Frontal cortex (tissue), 4 donors: Measurements from ENCODE around the gene CEBPA. TPM values are rescaled to one million over a fixed set of nuclear protein-coding genes. Genes with fewer than 3 reads are reported as not detected.

ENCODE experiments used
- DNase-seq, 2 donors: peaks; one replicate each; pipeline ENCODE4 v3.0.0; 2012; ENCODE audit warnings: low spot score in 2 of 2
- FAIRE-seq: peaks from 2 replicates; lab custom pipeline; 2012; peaks lifted over from hg19 to GRCh38; lab: Jason Lieb, UNC
- total RNA-seq: library from RNA; depleted of rRNA; stranded (reverse); fragments of >200 nt; gene quantifications from one replicate; pipeline ENCODE4 v1.2.3, GENCODE V29; 2014
- donor health status: control.
- donor health status: control.
- donor health status: control.

The CEBPA gene
- total RNA-seq, 1 donor from 2014 or later = 1.6 TPM

DNA sequence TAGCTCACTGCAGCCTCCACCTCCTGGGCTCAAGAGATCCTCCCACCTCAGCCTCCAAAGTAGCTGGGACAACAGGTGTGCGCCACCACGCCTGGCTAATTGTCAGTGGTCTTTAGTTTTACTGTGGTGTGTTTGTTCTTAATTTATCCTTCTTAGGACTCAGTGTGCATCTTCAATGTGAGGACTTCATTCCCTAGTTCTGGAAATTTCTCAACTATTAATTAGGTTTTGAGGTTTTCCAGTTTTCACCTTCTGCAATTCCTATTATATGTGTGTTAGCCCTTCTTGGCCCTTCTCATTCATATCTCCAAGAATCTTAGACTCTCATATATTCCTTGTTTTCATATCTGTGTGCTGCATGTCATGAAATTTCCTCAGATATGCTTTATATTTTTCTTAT lies 44.5 kb downstream of the CEBPA start:
- FAIRE-seq = no peak
- no peak for DNase-seq

DNA sequence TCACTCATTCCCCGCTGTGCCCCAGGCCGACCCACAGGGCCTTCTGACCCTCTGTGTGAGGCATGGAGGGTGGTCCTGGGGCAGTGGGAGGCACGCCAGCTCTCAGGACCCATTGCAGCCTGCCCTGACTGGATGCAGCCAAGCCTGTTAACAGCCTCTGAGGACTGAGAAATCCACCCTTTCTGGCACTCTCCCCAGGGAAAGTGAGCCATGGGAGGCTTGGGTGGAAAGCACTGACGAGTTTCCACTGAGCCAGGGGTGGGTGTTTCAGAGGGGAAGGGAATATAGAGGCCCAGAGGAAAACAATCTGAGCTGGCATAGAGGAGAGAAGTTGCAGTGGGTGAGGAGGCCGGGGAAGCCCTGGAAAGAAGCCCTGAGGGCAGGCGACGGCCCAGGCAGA lies 46.1 kb downstream of the CEBPA start:
- DNase-seq (no peak), FAIRE-seq (no peak)

DNA sequence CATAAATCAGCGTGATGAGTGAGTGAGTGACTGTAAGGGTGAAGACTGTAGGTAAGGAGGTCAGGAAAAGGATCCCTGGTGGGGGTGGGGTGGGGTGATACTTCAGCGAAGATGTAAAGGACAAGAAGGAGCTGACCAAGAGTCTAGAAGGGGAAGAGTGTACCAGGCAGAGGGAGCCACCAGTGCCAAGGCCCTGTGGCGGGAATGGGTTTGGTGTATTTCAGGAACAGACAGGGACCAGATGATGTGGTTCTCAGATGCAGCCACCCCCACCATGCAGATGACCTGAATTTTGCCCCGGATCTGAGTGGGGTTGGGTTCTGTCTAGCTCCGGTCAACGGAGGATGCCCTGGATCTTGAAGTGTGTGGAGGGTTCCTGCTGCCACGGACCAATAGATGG lies 46.6 kb downstream of the CEBPA start:
- no peak for FAIRE-seq
- no peak for DNase-seq

DNA sequence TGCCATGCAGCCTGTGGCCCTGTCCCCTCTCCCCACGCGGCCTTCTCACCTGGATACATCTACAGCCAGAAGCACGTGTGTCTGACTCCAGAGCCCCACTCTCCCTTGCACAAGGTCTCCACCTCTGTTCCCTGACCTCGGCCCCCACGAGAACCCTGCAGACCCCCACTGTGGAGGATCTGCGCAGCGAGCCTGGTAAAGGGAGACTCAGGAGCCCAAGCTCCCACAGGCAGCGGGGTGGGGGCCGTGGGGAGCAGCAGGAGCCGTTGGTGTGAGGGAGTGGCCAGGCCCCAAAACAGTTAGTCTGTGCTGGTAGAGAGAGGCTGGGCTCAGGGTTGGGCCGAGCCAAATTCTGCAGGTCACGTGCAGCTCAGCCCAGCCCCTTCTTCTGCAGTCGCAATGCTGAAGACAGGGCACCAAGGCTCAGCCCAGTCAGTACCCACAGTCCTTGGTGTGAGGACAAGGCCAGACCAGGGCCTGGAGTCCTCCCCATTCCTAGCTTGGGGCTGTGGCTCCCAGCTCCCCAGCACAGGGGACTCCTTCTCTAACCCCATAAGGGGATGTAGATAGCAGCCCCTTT lies 48.0 kb downstream of the CEBPA start:
- DNase-seq (no peak), FAIRE-seq (no peak)

DNA sequence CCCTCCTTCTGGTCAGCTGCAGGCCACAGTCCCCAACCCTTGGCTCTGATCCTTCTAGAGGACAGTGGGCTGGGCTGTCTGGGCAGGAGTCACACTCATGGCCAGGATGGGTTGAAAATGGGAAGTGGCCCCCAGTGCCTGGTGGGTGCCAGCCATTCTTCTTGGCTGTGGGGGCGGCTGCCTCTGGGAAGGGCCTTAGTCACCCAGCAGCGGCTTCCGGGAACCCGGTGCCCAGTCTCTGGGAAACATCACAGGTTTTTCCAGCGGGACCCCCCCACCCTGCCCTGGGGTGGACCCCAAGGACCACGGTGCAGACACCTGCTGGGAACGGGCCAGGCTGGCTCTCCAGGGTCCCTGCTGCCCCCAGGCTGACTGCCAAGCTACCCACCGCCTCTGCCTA lies 49.4 kb downstream of the CEBPA start:
- DNase-seq (no peak), FAIRE-seq (no peak)

DNA sequence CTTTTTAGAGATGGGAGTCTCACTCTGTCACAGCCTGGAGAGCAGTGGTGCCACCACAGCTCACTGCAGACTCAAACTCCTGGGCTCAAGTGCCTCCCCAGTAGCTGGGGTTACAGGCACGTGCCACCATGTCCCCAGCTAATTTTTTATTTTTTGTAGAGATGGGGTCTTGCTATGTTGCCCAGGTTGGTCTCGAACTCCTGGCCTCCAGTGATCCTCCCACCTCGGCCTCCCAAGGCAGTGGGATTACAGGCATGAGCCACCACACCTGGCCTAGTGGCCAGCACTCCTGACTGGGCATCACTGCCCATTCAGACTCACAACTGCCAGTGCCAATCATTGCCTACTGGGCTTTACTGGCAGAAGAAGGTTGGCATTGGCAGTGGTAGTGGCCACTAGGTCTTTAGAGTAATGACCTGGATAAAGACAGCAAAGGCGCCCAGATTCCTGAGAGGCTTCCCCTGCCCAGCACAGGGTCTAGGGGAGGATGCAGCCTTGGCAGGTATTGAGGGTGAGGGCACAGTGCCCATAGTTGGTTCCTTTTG lies 49.8 kb downstream of the CEBPA start:
- FAIRE-seq = no peak
- DNase-seq = no peak

- no peak for FAIRE-seq
- DNase-seq = no peak
Observed at GRCh38 chr19:33251526-33252090, 50.7 kb downstream of the CEBPA start.

GRCh38 chr19:33251076-33251475 lies 51.3 kb downstream of the CEBPA start:
- FAIRE-seq (no peak), DNase-seq (no peak)

GRCh38 chr19:33250500-33250899 lies 51.8 kb downstream of the CEBPA start:
- FAIRE-seq (no peak), DNase-seq (no peak)

Other genes starting within 250 kb of the CEBPA start
- 1.6 TPM for gene RHPN2, start 237.6 kb downstream of the CEBPA start, total RNA-seq
- gene GPATCH1, start 221.4 kb downstream of the CEBPA start, total RNA-seq = 15.5 TPM
- gene WDR88, start 170.4 kb downstream of the CEBPA start, total RNA-seq = not detected
- gene LRP3, start 108.2 kb downstream of the CEBPA start, total RNA-seq = 93.8 TPM
- 0.41 TPM for gene SLC7A10, start 76.7 kb downstream of the CEBPA start, total RNA-seq
- 54.6 TPM for gene CEBPG, start 71.2 kb upstream of the CEBPA start, total RNA-seq
- gene PEPD, start 219.3 kb upstream of the CEBPA start, total RNA-seq = 28.1 TPM